ACHN (cell line): ENCODE data around the gene EEF1AKMT4.

Experiments used
- DNase-seq: peaks from one replicate; pipeline ENCODE4 v3.0.0-alpha.2; 2015
- in situ Hi-C: cut with HindIII; loops from 2 replicates; pipeline ENCODE4 v1.10.0; 2017; ENCODE audit warnings: low sequenced_read_pairs, low pct_ligation_motif_present, low pct_unique_long_range_greater_than_20kb

Gene EEF1AKMT4

GRCh38 chr3:184290331-184290730, 40.9 kb downstream of the EEF1AKMT4 start:
- DNase-seq, result no peak
- in situ Hi-C loops, result no loop called here

- in situ Hi-C loops, result no loop called here
- no peak for DNase-seq
These were observed 41.7 kb downstream of the EEF1AKMT4 start for GRCh38 chr3:184291044-184291737.

- no peak for DNase-seq
- in situ Hi-C loops, result no loop called here
These were observed 42.4 kb downstream of the EEF1AKMT4 start for GRCh38 chr3:184291738-184292445.

GRCh38 chr3:184295771-184296170, 46.3 kb downstream of the EEF1AKMT4 start:
- in situ Hi-C loops, result no loop called here
- no peak for DNase-seq

GRCh38 chr3:184296616-184297015, 47.1 kb downstream of the EEF1AKMT4 start:
- in situ Hi-C loops, result no loop called here

GRCh38 chr3:184298759-184299487, 49.5 kb downstream of the EEF1AKMT4 start, which contains the start of gene PSMD2:
Gene PSMD2 (plus strand): TSS chr3:184299241. CDS start chr3:184299267, 26 bp downstream.
- DNase-seq, result peak; percentile 94
- in situ Hi-C loops, result no loop called here

More at GRCh38 chr3:184296616-184297015, 47.1 kb downstream of the EEF1AKMT4 start:
- no peak for DNase-seq

GRCh38 chr3:184299488-184300377, 50.3 kb downstream of the EEF1AKMT4 start:
- in situ Hi-C loops, result no loop called here
- DNase-seq, result peak; percentile 36

- in situ Hi-C loops, result no loop called here
- peak; percentile 52 for DNase-seq
These were observed 50.9 kb downstream of the EEF1AKMT4 start for GRCh38 chr3:184300378-184300720.

- peak; percentile 39 for DNase-seq
- in situ Hi-C loops, result no loop called here
These were observed 56.1 kb downstream of the EEF1AKMT4 start for GRCh38 chr3:184305577-184305976.

- in situ Hi-C loops, result no loop called here
- DNase-seq, result no peak
These were observed 57.0 kb downstream of the EEF1AKMT4 start for GRCh38 chr3:184306341-184306972.

GRCh38 chr3:184307915-184308314, 58.4 kb downstream of the EEF1AKMT4 start:
- in situ Hi-C loops, result no loop called here
- no peak for DNase-seq
